Mesendoderm (in vitro differentiated cells): ENCODE data around the gene CEBPG.

Experiments used
- DNase-seq: peaks from one replicate; pipeline ENCODE4 v3.0.0; 2013
- H2AK5ac ChIP-seq: 2 replicates; pipeline ENCODE4 v1.6.1; 2013; ENCODE audit warnings: low read length, inconsistent platforms
- H2BK120ac ChIP-seq: 2 replicates; pipeline ENCODE4 v1.6.1; 2013; ENCODE audit warnings: low read depth, mild to moderate bottlenecking, low read length, moderate library complexity, mixed read lengths
- H2BK15ac ChIP-seq: replicated peaks from 2 replicates; pipeline ENCODE4 v1.6.1; 2013; ENCODE audit warnings: low read depth, mild to moderate bottlenecking, moderate library complexity
- H2BK5ac ChIP-seq: 2 replicates; pipeline ENCODE4 v1.6.1; 2013; ENCODE audit warnings: low read length, inconsistent platforms
- H3K18ac ChIP-seq: 2 replicates; pipeline ENCODE4 v1.6.1; 2013; ENCODE audit warnings: mild to moderate bottlenecking, low read length, mixed read lengths
- H3K23ac ChIP-seq: one replicate; pipeline ENCODE4 v1.6.1; 2013; ENCODE audit warnings: low read length
- H3K27ac ChIP-seq: 2 replicates; pipeline ENCODE4 v1.5.1; 2013; ENCODE audit warnings: low read depth, mild to moderate bottlenecking, inconsistent platforms, low read length, moderate library complexity
- H3K27me3 ChIP-seq: 2 replicates; pipeline ENCODE4 v1.6.1; 2013; ENCODE audit warnings: low read length, control low read depth, mild to moderate bottlenecking, inconsistent platforms; ENCODE audit not compliant: insufficient read depth, poor library complexity
- H3K36me3 ChIP-seq: 2 replicates; pipeline ENCODE4 v1.6.1; 2013; ENCODE audit warnings: low read length, inconsistent platforms; ENCODE audit not compliant: control insufficient read depth, insufficient read depth
- H3K4ac ChIP-seq: one replicate; pipeline ENCODE4 v1.6.1; 2013; ENCODE audit warnings: low read depth, mild to moderate bottlenecking, low read length, moderate library complexity
- H3K4me1 ChIP-seq: 2 replicates; pipeline ENCODE4 v1.6.1; 2013; ENCODE audit warnings: low read depth, low read length, inconsistent platforms; ENCODE audit not compliant: control insufficient read depth
- H3K4me2 ChIP-seq: 2 replicates; pipeline ENCODE4 v1.6.1; 2013; ENCODE audit warnings: low read length
- H3K4me3 ChIP-seq: 2 replicates; pipeline ENCODE4 v1.5.1; 2013; ENCODE audit warnings: mild to moderate bottlenecking, low read length
- H3K56ac ChIP-seq: one replicate; pipeline ENCODE4 v1.6.1; 2013; ENCODE audit warnings: low read length
- H3K79me1 ChIP-seq: 2 replicates; pipeline ENCODE4 v1.6.1; 2013; ENCODE audit warnings: low read length, inconsistent platforms
- H3K79me2 ChIP-seq: 2 replicates; pipeline ENCODE4 v1.6.1; 2013; ENCODE audit warnings: mild to moderate bottlenecking, low read length; ENCODE audit not compliant: control insufficient read depth, insufficient read depth
- H3K9ac ChIP-seq: 2 replicates; pipeline ENCODE4 v1.6.1; 2013; ENCODE audit warnings: low read length, inconsistent platforms
- H4K5ac ChIP-seq: one replicate; pipeline ENCODE4 v1.6.1; 2013; ENCODE audit warnings: low read length
- H4K8ac ChIP-seq: one replicate; pipeline ENCODE4 v1.6.1; 2013; ENCODE audit warnings: low read depth, mild to moderate bottlenecking, control low read depth, low read length, moderate library complexity
- WGBS: extraction: QIAGEN DNeasy Blood & Tissue Kit; methylation state at CpG from one replicate; pipeline ENCODE4 v1.1.7; 2013; ENCODE audit warnings: low lambda C conversion rate, missing lambda C conversion rate; ENCODE audit not compliant: insufficient coverage; ENCODE audit errors: extremely low coverage; 5-methylcytosine and 5-hydroxymethylcytosine counted together

Gene CEBPG

GRCh38 chr19:33345163-33345562 is 28.3 kb upstream of the CEBPG start:
- Histone ChIP-seq H2AK5ac (no peak overlapping the region), H3K4me1 (no peaks in the 10 kb centered on the region), H3K9ac (no peak overlapping the region), H3K4ac (no peak overlapping the region), H4K5ac (no peak overlapping the region), H3K79me1 (no peaks in the 10 kb centered on the region), H2BK5ac (no peak overlapping the region), H4K8ac (no peak overlapping the region), H3K4me2 (no peak overlapping the region), H3K79me2 (no peaks in the 10 kb centered on the region), H3K27me3 (no peaks in the 10 kb centered on the region), H2BK15ac (no peak overlapping the region), H3K23ac (no peak overlapping the region), H3K36me3 (no peaks in the 10 kb centered on the region), H3K27ac (no peak overlapping the region), H3K56ac (no peak overlapping the region), H3K18ac (no peak overlapping the region), H3K4me3 (no peak overlapping the region), H2BK120ac (no peak overlapping the region)
- DNase-seq = no peak
- WGBS = no CpG with 5 or more reads among the region's 6 CpGs

- no peaks in the 10 kb centered on the region for H3K4me1 ChIP-seq
- no peak overlapping the region for H3K27ac ChIP-seq
- no peaks in the 10 kb centered on the region for H3K36me3 ChIP-seq
- no peak overlapping the region for H4K5ac ChIP-seq
- H3K18ac ChIP-seq = no peak overlapping the region
- H3K79me1 ChIP-seq = no peaks in the 10 kb centered on the region
- H3K27me3 ChIP-seq = no peaks in the 10 kb centered on the region
- no peak overlapping the region for H3K9ac ChIP-seq
- DNase-seq = no peak
- H3K79me2 ChIP-seq = no peaks in the 10 kb centered on the region
- H3K56ac ChIP-seq = no peak overlapping the region
- H3K23ac ChIP-seq = no peak overlapping the region
- H2BK15ac ChIP-seq = no peak overlapping the region
- no peak overlapping the region for H2BK120ac ChIP-seq
- no peak overlapping the region for H3K4ac ChIP-seq
- no peak overlapping the region for H3K4me3 ChIP-seq
- no peak overlapping the region for H2AK5ac ChIP-seq
- no peak overlapping the region for H3K4me2 ChIP-seq
- H2BK5ac ChIP-seq = no peak overlapping the region
- no peak overlapping the region for H4K8ac ChIP-seq
Measured at GRCh38 chr19:33346665-33347064, 26.8 kb upstream of the CEBPG start.

- no peak overlapping the region for H3K18ac ChIP-seq
- H3K4me1 ChIP-seq = no peaks in the 10 kb centered on the region
- no peak overlapping the region for H2BK120ac ChIP-seq
- H2BK5ac ChIP-seq = no peak overlapping the region
- H3K4me2 ChIP-seq = no peak overlapping the region
- H2AK5ac ChIP-seq = no peak overlapping the region
- H3K4ac ChIP-seq = no peak overlapping the region
- no CpG with 5 or more reads among the region's 10 CpGs for WGBS
- no peak overlapping the region for H4K5ac ChIP-seq
- H3K27ac ChIP-seq = no peak overlapping the region
- H3K23ac ChIP-seq = no peak overlapping the region
- H4K8ac ChIP-seq = no peak overlapping the region
- H3K79me2 ChIP-seq = no peaks in the 10 kb centered on the region
- DNase-seq = no peak
- H3K27me3 ChIP-seq = no peaks in the 10 kb centered on the region
- H3K4me3 ChIP-seq = no peak overlapping the region
- no peak overlapping the region for H2BK15ac ChIP-seq
- no peak overlapping the region for H3K9ac ChIP-seq
- no peak overlapping the region for H3K56ac ChIP-seq
- H3K36me3 ChIP-seq = no peaks in the 10 kb centered on the region
- H3K79me1 ChIP-seq = no peaks in the 10 kb centered on the region
Measured at GRCh38 chr19:33347300-33347699, 26.2 kb upstream of the CEBPG start.

GRCh38 chr19:33348301-33349010 is 25.1 kb upstream of the CEBPG start:
- Histone ChIP-seq H3K36me3 (no peaks in the 10 kb centered on the region), H3K79me1 (no peaks in the 10 kb centered on the region), H2BK120ac (no peak overlapping the region), H3K18ac (no peak overlapping the region), H3K4me2 (no peak overlapping the region), H3K23ac (no peak overlapping the region), H3K9ac (no peak overlapping the region), H3K27me3 (no peaks in the 10 kb centered on the region), H2BK5ac (no peak overlapping the region), H3K4ac (no peak overlapping the region), H2BK15ac (no peak overlapping the region), H3K56ac (no peak overlapping the region), H3K79me2 (no peaks in the 10 kb centered on the region), H4K5ac (no peak overlapping the region), H3K4me1 (no peaks in the 10 kb centered on the region), H2AK5ac (no peak overlapping the region), H4K8ac (no peak overlapping the region), H3K4me3 (no peak overlapping the region), H3K27ac (no peak overlapping the region)
- DNase-seq = no peak
- WGBS = no CpG with 5 or more reads among the region's 12 CpGs

DNA sequence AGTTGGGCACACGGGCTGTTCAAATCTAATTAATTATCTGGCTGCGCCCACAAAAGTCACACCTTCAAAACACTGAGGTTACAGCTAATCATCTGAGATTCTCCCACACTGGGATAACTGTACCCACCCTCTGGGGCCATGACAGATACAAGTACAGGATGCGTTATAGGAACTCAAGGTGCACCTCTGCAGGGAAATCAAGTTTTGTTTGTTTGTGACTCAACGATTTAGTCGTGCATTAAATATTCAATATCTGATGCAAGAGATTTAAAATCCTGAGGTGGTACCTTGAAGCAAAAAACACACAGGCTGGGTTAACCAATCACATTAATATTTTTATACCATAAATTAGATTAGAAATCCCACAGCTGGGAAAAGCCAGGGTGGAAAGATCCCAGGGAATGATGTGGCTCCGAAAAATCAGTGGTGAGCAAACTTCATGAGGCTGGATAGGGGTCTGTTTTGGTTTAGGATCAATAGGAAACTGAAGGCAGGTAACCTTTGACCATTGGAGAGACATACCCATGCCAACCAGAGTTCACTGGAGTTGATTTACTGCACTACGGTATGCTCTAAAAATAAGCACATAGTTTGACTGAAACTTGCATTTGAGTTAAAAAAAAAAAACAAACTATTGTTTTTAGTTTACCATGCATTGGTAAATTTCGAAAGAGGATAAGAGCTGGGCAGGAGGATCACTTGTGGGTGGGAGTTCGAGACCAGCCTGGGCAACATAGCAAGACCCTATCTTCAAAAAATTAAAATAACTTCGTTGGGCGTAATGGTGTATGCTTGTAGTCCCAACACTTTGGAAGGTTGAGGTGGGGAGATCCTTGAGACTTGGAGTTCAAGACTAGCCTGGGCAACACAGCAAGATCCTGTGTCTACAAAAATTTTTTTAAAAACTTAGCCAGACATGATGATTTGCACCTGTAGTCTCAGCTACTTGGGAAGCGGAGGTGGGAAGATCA is 23.9 kb upstream of the CEBPG start:
- WGBS = no CpG with 5 or more reads among the region's 12 CpGs
- Histone ChIP-seq H3K23ac (no peak overlapping the region), H2BK120ac (no peak overlapping the region)

More for the DNA sequence above, 23.9 kb upstream of the CEBPG start:
- H2BK5ac ChIP-seq = no peak overlapping the region
- H3K4me1 ChIP-seq = no peaks in the 10 kb centered on the region
- H4K8ac ChIP-seq = no peak overlapping the region
- no peak for DNase-seq
- no peaks in the 10 kb centered on the region for H3K27me3 ChIP-seq
- no peaks in the 10 kb centered on the region for H3K36me3 ChIP-seq
- H3K9ac ChIP-seq = no peak overlapping the region
- H3K79me1 ChIP-seq = no peaks in the 10 kb centered on the region
- H3K27ac ChIP-seq = no peak overlapping the region
- H3K56ac ChIP-seq = no peak overlapping the region
- no peak overlapping the region for H3K4me3 ChIP-seq
- no peak overlapping the region for H2BK15ac ChIP-seq
- H4K5ac ChIP-seq = no peak overlapping the region
- no peak overlapping the region for H3K18ac ChIP-seq
- H2AK5ac ChIP-seq = no peak overlapping the region
- H3K4ac ChIP-seq = no peak overlapping the region
- no peak overlapping the region for H3K4me2 ChIP-seq
- no peaks in the 10 kb centered on the region for H3K79me2 ChIP-seq
